Measurements from ENCODE around the gene KIT. TPM values are rescaled to one million over a fixed set of nuclear protein-coding genes. Genes with fewer than 3 reads are reported as not detected.

KIT gene
- total and polyA plus RNA-seq, 2 donors from 2014 or later: 7.7 to 38.1 TPM

- H3K27ac ChIP-seq (ENCODE audit: low read depth in 2 of 2, low read length in 2 of 2): no peak overlapping the region
- peaks cover 0 to 8% (median 3%) of the 10 kb centered on the region in 3 donors for H3K4me1 ChIP-seq (ENCODE audit: control insufficient read depth in 2 of 3, insufficient read depth in 2 of 3, low read depth in 1 of 3, low read length in 3 of 3)
- DNase-seq (no peak), FAIRE-seq (no peak)
- H3K9me3 ChIP-seq (ENCODE audit: control insufficient read depth in 2 of 3, insufficient read depth in 1 of 3, low read length in 3 of 3): no peaks in the 10 kb centered on the region
- no peaks in the 10 kb centered on the region for H3K27me3 ChIP-seq (ENCODE audit: control insufficient read depth, insufficient read depth, low read length)
- H3K4me3 ChIP-seq (ENCODE audit: low read length in 3 of 3): no peak overlapping the region
- intact Hi-C loops (cut with DNase I): no loop called here
- H3K36me3 ChIP-seq (ENCODE audit: control insufficient read depth in 2 of 3, insufficient read depth in 3 of 3, low read length in 3 of 3): no peaks in the 10 kb centered on the region
- H3K9ac ChIP-seq (ENCODE audit: low read length in 3 of 3): no peak overlapping the region
- TF ChIP-seq, protein P1, sequence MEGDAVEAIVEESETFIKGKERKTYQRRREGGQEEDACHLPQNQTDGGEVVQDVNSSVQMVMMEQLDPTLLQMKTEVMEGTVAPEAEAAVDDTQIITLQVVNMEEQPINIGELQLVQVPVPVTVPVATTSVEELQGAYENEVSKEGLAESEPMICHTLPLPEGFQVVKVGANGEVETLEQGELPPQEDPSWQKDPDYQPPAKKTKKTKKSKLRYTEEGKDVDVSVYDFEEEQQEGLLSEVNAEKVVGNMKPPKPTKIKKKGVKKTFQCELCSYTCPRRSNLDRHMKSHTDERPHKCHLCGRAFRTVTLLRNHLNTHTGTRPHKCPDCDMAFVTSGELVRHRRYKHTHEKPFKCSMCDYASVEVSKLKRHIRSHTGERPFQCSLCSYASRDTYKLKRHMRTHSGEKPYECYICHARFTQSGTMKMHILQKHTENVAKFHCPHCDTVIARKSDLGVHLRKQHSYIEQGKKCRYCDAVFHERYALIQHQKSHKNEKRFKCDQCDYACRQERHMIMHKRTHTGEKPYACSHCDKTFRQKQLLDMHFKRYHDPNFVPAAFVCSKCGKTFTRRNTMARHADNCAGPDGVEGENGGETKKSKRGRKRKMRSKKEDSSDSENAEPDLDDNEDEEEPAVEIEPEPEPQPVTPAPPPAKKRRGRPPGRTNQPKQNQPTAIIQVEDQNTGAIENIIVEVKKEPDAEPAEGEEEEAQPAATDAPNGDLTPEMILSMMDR (IDR thresholded peaks at IDR 0.05; ENCODE audit: borderline replicate concordance, extremely low read depth, insufficient read depth): no peak
Measured at GRCh38 chr4:54660591-54660990, 2.8 kb downstream of the KIT start.

DNA sequence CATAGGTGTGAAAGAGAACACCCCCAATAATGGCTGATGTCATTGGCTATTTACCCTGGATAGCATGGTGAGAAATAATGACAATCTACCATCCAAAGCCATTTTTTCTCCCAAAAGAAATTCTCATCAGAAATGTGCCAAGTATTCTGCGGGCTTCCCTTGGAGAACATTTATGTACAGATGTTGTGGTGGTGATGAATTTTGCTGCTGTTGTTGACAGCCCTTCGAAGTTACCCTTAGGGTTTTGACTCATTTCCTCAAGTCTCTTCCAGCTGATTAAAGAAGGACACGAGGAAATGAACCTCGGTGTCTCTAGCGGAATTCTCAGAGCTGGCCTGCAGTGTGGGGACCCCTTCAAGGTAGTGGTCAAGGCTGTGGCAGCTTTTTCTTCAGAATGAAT is 3.4 kb downstream of the KIT start:
- DNase-seq (no peak), FAIRE-seq (no peak)
- Histone ChIP-seq H3K4me1 (ENCODE audit: control insufficient read depth in 2 of 3, insufficient read depth in 2 of 3, low read depth in 1 of 3, low read length in 3 of 3) (peaks cover 0 to 8% (median 3%) of the 10 kb centered on the region in 3 donors), H3K9me3 (ENCODE audit: control insufficient read depth in 2 of 3, insufficient read depth in 1 of 3, low read length in 3 of 3) (no peaks in the 10 kb centered on the region), H3K9ac (ENCODE audit: low read length in 3 of 3) (no peak overlapping the region), H3K36me3 (ENCODE audit: control insufficient read depth in 2 of 3, insufficient read depth in 3 of 3, low read length in 3 of 3) (no peaks in the 10 kb centered on the region), H3K27ac (ENCODE audit: low read depth in 2 of 2, low read length in 2 of 2) (no peak overlapping the region), H3K4me3 (ENCODE audit: low read length in 3 of 3) (no peak overlapping the region), H3K27me3 (ENCODE audit: control insufficient read depth, insufficient read depth, low read length) (no peaks in the 10 kb centered on the region)
- TF ChIP-seq, protein P1 (IDR thresholded peaks at IDR 0.05; ENCODE audit: borderline replicate concordance, extremely low read depth, insufficient read depth): no peak
- intact Hi-C loops (cut with DNase I): no loop called here

DNA sequence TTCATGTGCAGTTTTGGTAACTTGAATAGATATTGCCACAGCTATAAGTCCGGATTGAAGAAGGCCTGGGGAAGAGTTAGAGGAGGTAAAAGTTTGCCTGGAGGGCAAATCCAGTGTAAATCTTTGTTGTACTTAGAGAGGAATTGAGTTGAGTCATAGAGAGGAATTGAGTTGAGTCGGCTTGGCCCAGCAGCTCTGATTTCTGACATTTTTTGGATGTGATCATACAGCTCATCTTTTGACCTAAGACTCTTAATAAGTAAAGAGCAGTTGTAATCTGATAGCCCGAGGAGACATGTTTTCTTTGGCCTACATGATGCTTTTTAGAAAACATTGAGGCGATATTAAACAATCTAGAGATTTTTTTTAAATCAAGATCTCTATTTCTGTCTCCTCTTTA is 3.9 kb downstream of the KIT start:
- Histone ChIP-seq H3K36me3 (ENCODE audit: control insufficient read depth in 2 of 3, insufficient read depth in 3 of 3, low read length in 3 of 3) (no peaks in the 10 kb centered on the region), H3K4me3 (ENCODE audit: low read length in 3 of 3) (no peak overlapping the region), H3K4me1 (ENCODE audit: control insufficient read depth in 2 of 3, insufficient read depth in 2 of 3, low read depth in 1 of 3, low read length in 3 of 3) (peaks cover 0 to 8% (median 3%) of the 10 kb centered on the region in 3 donors), H3K27ac (ENCODE audit: low read depth in 2 of 2, low read length in 2 of 2) (no peak overlapping the region), H3K9ac (ENCODE audit: low read length in 3 of 3) (no peak overlapping the region), H3K9me3 (ENCODE audit: control insufficient read depth in 2 of 3, insufficient read depth in 1 of 3, low read length in 3 of 3) (no peaks in the 10 kb centered on the region), H3K27me3 (ENCODE audit: control insufficient read depth, insufficient read depth, low read length) (no peaks in the 10 kb centered on the region)
- no peak for DNase-seq
- intact Hi-C loops (cut with DNase I): no loop called here
- no peak for FAIRE-seq
- TF ChIP-seq, protein P1 (IDR thresholded peaks at IDR 0.05; ENCODE audit: borderline replicate concordance, extremely low read depth, insufficient read depth): no peak

DNA sequence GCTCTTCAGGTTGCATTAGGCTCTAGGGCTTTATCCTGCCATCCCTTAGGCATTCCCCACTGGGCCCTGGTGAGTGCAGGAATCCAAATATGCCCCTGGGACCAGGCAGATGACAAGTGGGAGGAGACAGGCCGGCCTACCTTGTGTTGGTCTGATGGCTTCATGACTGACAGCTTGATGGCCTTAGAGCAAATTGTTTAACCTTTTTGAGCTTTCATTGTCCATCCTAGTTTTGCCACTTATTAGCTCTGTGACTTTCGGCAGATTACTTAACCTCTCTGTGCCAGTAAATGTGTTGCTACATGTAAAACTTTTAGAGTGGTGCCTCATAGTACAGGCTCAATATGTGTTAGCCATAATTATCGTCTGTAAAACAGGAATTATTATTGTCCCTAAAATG is 4.4 kb downstream of the KIT start:
- no peak overlapping the region for H3K27ac ChIP-seq (ENCODE audit: low read depth in 2 of 2, low read length in 2 of 2)
- FAIRE-seq (no peak), DNase-seq (no peak)
- H3K36me3 ChIP-seq (ENCODE audit: control insufficient read depth in 2 of 3, insufficient read depth in 3 of 3, low read length in 3 of 3): no peaks in the 10 kb centered on the region
- H3K4me1 ChIP-seq (ENCODE audit: control insufficient read depth in 2 of 3, insufficient read depth in 2 of 3, low read depth in 1 of 3, low read length in 3 of 3): peaks cover 0 to 8% (median 3%) of the 10 kb centered on the region in 3 donors
- intact Hi-C loops (cut with DNase I): no loop called here
- H3K27me3 ChIP-seq (ENCODE audit: control insufficient read depth, insufficient read depth, low read length): no peaks in the 10 kb centered on the region
- H3K9me3 ChIP-seq (ENCODE audit: control insufficient read depth in 2 of 3, insufficient read depth in 1 of 3, low read length in 3 of 3): no peaks in the 10 kb centered on the region
- H3K9ac ChIP-seq (ENCODE audit: low read length in 3 of 3): no peak overlapping the region
- TF ChIP-seq, protein P1 (IDR thresholded peaks at IDR 0.05; ENCODE audit: borderline replicate concordance, extremely low read depth, insufficient read depth): no peak
- peak overlapping the region in 1 of 3 donors; percentile 1 for H3K4me3 ChIP-seq (ENCODE audit: low read length in 3 of 3)
